WI38 (cell line): ENCODE results near the gene HS2ST1.

Experiments
- H3K4me3 ChIP-seq: 2 replicates; pipeline ENCODE4 v1.5.1; 2011; ENCODE audit warnings: low read depth, mild to moderate bottlenecking, control low read depth, low read length
- TF ChIP-seq, protein P1 (sequence below): IDR thresholded peaks from 2 replicates; pipeline ENCODE4 v1.5.1; 2012; ENCODE audit warnings: low read depth, mild to moderate bottlenecking, control low read depth, low read length

HS2ST1 gene

DNA sequence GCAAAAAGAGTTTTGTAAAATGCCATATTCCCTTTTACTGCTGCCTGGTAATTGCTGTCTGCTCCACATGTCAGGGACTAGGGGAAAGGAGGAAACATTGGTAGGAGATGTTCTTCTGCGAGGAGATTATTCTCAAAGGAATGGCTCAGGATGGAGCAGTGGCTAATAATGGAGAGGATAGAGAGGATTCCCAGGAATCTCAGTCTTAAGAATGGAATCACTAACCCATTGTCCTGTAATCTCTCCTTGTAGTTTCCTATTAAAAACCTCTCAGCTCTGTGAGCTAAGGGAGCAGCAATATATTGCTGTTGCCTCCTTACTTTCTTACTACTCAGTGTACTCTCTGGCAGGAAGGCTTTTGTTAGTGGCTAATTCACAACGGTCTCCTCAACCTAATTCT is 175.4 kb downstream of the HS2ST1 start:
- TF ChIP-seq, protein P1, sequence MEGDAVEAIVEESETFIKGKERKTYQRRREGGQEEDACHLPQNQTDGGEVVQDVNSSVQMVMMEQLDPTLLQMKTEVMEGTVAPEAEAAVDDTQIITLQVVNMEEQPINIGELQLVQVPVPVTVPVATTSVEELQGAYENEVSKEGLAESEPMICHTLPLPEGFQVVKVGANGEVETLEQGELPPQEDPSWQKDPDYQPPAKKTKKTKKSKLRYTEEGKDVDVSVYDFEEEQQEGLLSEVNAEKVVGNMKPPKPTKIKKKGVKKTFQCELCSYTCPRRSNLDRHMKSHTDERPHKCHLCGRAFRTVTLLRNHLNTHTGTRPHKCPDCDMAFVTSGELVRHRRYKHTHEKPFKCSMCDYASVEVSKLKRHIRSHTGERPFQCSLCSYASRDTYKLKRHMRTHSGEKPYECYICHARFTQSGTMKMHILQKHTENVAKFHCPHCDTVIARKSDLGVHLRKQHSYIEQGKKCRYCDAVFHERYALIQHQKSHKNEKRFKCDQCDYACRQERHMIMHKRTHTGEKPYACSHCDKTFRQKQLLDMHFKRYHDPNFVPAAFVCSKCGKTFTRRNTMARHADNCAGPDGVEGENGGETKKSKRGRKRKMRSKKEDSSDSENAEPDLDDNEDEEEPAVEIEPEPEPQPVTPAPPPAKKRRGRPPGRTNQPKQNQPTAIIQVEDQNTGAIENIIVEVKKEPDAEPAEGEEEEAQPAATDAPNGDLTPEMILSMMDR = no peak
- no peak overlapping the region for H3K4me3 ChIP-seq

DNA sequence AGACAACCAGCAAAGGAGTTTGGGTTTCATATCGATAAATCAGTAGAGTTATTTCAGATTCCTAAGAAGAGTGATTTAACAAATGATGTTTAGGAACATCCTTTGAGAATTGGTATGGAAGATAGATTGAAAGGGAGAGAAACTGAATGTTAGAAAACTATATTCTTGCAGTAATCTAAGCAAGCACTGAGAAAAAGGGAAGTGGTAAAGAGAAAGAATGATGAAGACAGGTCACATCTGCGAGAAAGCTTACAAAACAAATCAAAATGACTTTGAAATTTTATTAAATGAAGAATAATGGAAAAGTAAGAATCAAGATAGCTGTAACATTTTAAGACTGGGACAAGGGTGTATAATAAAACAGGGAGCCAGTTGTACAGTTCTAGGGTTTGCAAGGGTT is 177.0 kb downstream of the HS2ST1 start:
- H3K4me3 ChIP-seq = no peak overlapping the region
- TF ChIP-seq, protein P1 = no peak

DNA sequence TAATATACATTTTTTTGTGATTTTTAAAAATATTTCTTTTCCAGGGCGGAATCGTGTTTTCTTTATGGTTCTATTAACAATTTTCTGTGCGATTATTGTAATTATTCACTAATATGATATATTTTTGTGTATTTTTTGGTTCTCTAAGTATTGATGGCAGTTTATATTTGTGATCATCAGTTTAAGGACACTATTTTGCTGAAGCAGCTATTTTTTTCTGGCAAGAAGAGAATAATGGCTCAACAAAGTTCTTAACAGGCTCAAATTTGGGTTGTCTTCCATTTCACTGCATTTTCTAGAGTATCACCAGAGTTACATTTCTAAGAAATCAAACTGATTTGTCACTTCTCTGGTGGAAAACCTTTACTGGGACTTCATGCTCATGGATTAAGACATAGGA is 178.4 kb downstream of the HS2ST1 start:
- TF ChIP-seq, protein P1 = no peak

DNA sequence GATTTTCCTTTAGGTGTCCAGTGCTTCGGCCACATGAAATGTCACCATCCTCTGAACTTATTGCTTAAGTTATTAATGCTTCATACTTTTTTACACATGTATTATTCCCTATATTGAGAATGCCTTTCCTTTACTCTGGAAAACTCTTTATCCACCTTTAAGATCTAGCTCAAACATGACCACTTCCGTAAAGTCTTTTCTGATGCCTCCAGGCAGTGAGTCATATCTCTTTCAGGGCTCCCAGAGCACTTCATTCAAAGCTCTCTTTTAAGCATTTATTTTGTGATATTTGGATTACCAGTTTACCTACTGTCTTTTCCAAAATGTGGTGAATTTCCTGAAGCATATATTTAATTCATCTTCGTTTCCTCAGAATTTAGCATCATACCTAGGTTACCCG is 178.9 kb downstream of the HS2ST1 start:
- TF ChIP-seq, protein P1 = no peak
- H3K4me3 ChIP-seq = no peak overlapping the region

More for the DNA sequence above, 178.4 kb downstream of the HS2ST1 start:
- no peak overlapping the region for H3K4me3 ChIP-seq

DNA sequence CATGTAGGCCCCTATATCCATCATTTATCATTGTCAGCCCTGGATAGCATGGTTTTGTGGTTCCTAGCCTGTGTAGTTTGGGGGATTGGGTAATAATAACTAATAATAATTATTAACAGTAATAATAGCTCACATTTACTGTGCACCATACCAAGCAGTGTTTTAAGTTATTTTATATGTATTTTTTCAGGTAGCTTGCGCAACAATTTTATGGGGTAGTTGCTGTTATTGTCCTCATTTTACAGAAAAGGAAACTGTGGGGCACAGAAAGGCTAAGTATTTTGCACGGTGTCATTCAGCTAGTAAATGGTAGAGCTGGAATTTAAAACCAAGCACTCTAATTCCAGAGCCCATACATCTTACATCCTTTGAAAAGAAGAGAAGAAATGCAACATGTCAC is 179.8 kb downstream of the HS2ST1 start:
- no peak overlapping the region for H3K4me3 ChIP-seq
- TF ChIP-seq, protein P1 = no peak

DNA sequence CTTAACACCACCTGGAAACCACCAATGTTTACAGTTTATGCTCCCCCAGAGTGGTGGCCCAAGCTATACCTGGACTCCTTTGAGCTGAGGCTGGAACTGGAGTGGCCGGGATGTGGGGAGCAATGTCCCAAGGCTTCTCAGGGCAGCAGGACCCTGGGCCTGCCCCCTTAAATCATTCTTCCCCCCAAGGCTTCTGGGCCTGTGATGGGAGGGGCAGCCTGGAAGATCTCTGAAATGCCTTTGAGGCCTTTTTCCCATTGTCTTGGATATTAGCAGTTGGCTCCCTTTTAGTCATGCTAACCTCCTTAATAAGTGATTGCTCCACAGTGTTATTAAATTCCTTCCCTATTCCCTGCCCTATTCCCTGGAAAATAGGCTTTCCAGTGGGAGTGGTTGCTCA is 185.8 kb downstream of the HS2ST1 start:
- no peak overlapping the region for H3K4me3 ChIP-seq
- TF ChIP-seq, protein P1 = no peak

DNA sequence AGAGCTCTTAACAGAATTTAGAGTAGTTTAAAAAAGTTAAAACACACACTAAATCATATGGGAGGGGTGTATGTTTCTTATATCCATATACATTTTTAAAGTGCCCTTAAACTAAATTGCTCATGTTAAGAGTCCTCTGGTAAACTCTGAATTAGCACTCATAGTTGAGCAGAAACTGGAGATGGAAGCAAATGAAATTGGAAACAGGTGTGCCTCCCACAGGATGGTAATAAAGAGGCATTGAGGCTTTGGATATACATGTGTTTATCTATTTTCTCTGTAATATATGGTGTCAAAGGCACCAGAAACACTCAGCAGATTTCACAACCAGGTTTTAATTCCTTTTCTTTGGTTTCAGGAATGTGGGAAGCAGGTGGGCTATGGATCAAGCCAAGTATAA is 188.6 kb downstream of the HS2ST1 start:
- no peak overlapping the region for H3K4me3 ChIP-seq
- TF ChIP-seq, protein P1 = no peak
